ACC112 (cell line): ENCODE data around the gene SMARCB1.
A peak's percentile ranks its signal among the peaks of the same experiment; 100 is the strongest.

Experiments
- H2AFZ ChIP-seq: fragments of 200-600 bp; sonication (generic); one replicate; pipeline ENCODE4 v1.6.0; 2017; ENCODE audit warnings: antibody characterized with exemption, low read length; ENCODE audit not compliant: unreplicated experiment
- H3K27ac ChIP-seq: fragments of 200-600 bp; sonication (generic); 2 replicates; pipeline ENCODE4 v1.5.1; 2014; ENCODE audit warnings: low read depth, mild to moderate bottlenecking, antibody characterized with exemption, low read length, moderate library complexity
- H3K27me3 ChIP-seq: fragments of 200-600 bp; sonication (generic); 2 replicates; pipeline ENCODE4 v1.6.1; 2014; ENCODE audit warnings: mild to moderate bottlenecking, antibody characterized with exemption, low read length, moderate library complexity, mixed read lengths; ENCODE audit not compliant: insufficient read depth
- H3K36me3 ChIP-seq: fragments of 200-600 bp; sonication (generic); 2 replicates; pipeline ENCODE4 v1.6.1; 2016; ENCODE audit warnings: mild to moderate bottlenecking, antibody characterized with exemption, low read length, moderate library complexity, mixed read lengths; ENCODE audit not compliant: insufficient read depth
- H3K4me1 ChIP-seq: fragments of 200-600 bp; sonication (generic); one replicate; pipeline ENCODE4 v1.6.1; 2016; ENCODE audit warnings: low read length, mixed read lengths; ENCODE audit not compliant: insufficient read depth, unreplicated experiment, control insufficient read depth
- H3K4me3 ChIP-seq: fragments of 200-600 bp; sonication (generic); 2 replicates; pipeline ENCODE4 v1.5.1; 2014; ENCODE audit warnings: mild to moderate bottlenecking, low read depth, low read length
- H3K79me2 ChIP-seq: fragments of 200-600 bp; sonication (generic); one replicate; pipeline ENCODE4 v1.6.0; 2016; ENCODE audit warnings: low read length; ENCODE audit not compliant: control insufficient read depth, unreplicated experiment, insufficient read depth

The SMARCB1 gene

GRCh38 chr22:23762842-23763578, 23.8 kb upstream of the SMARCB1 start, which contains the start of gene C22orf15:
Gene C22orf15, plus strand, starts transcription at chr22:23762990. Its CDS starts 317 bp downstream, at chr22:23763307.
- no peaks in the 10 kb centered on the region for H3K36me3 ChIP-seq
- no peak within 1 kb of the TSS for H3K4me3 ChIP-seq
- no peak within 1 kb of the TSS for H3K27ac ChIP-seq
- no peak within 1 kb of the TSS for H2AFZ ChIP-seq
- no peaks in the 10 kb centered on the region for H3K79me2 ChIP-seq
- peaks cover 8% of the 10 kb centered on the region for H3K4me1 ChIP-seq
- no peaks in the 10 kb centered on the region for H3K27me3 ChIP-seq

DNA sequence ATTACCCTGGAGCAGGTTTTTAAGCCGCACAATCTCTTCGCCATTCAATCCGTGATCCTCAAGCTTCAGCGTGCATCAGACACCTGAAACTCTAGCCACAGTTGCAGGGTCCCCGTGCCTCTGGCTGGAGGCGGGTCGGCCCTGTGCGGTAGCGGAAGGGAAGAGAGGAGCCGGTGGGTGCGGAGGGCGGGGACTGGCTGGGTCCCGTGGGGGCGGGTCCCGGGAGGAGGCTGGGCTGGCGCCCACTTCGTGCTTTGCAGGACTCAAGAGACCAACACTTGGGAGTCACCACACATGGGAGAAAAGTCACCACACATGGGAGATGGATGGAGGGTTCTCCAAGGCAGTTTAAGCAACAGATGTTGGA, 23.2 kb upstream of the SMARCB1 start:
- no peaks in the 10 kb centered on the region for H3K79me2 ChIP-seq
- peaks cover 8% of the 10 kb centered on the region for H3K4me1 ChIP-seq
- no peak overlapping the region for H3K27ac ChIP-seq
- H3K4me3 ChIP-seq, result no peak overlapping the region
- H3K36me3 ChIP-seq, result no peaks in the 10 kb centered on the region
- H3K27me3 ChIP-seq, result no peaks in the 10 kb centered on the region
- no peak overlapping the region for H2AFZ ChIP-seq

GRCh38 chr22:23763954-23764353, 22.8 kb upstream of the SMARCB1 start:
- Histone ChIP-seq H3K27ac (no peak overlapping the region), H3K4me3 (no peak overlapping the region), H3K4me1 (peaks cover 8% of the 10 kb centered on the region), H3K36me3 (no peaks in the 10 kb centered on the region), H3K79me2 (no peaks in the 10 kb centered on the region), H3K27me3 (no peaks in the 10 kb centered on the region), H2AFZ (no peak overlapping the region)

DNA sequence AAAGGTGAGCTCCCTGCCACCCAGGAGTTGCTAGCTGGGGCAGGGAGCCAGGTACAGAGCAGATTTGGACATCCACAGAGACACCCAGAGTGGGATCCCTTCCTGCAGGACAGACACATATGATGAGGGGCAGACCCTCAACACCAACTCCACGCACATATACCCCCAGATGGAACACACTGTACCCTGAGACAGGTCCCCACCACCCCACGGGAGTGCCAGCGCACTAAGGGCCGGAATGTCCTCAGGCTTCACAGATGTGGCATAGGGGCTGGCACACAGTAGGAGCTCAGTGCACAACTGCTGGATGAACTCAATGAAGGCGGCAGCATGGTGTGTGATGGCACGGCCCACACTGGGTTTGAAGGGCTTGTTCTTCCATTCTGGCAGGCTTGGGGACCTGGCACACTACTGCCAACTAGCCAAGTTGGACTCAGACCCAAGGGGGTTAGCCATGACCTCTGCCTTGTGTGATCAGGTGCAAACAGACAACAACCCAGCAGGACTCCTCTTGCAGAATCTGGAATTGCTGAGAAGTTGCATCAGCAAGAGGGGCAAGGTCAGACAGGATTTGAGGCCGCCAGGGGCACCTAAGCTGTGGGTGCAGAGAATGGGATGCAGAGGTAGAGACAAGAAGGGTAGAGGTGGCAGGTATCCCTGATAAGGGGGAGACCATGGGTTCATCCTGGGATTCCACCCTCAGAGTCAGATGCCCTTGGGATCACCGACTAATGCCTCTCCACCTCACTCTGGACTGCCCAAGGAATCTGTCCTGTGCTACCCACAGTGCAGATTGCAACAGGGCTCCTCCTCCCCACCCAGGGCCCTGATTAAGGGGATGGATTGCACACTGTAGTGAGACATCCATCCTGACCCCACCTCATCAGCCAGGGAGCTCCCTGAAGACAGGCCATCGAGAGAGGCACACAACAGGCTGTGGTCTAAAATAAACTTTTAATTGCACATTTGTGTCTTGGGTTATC, 21.6 kb upstream of the SMARCB1 start:
- Histone ChIP-seq H3K4me1 (peaks cover 8% of the 10 kb centered on the region), H3K27me3 (no peaks in the 10 kb centered on the region), H2AFZ (no peak overlapping the region), H3K79me2 (no peaks in the 10 kb centered on the region), H3K4me3 (no peak overlapping the region), H3K27ac (no peak overlapping the region), H3K36me3 (no peaks in the 10 kb centered on the region)

- Histone ChIP-seq H3K4me1 (peaks cover 8% of the 10 kb centered on the region), H3K27ac (no peak overlapping the region), H2AFZ (no peak overlapping the region), H3K27me3 (no peaks in the 10 kb centered on the region), H3K79me2 (no peaks in the 10 kb centered on the region), H3K4me3 (peak overlapping the region; percentile 80), H3K36me3 (no peaks in the 10 kb centered on the region)
Measured at GRCh38 chr22:23767303-23767672, 19.5 kb upstream of the SMARCB1 start.

- H3K27ac ChIP-seq, result no peak within 1 kb of the TSS
- H3K4me1 ChIP-seq, result peaks cover 4% of the 10 kb centered on the region
- peak within 1 kb of the TSS; percentile 80 for H3K4me3 ChIP-seq
- H3K79me2 ChIP-seq, result no peaks in the 10 kb centered on the region
- H3K36me3 ChIP-seq, result no peaks in the 10 kb centered on the region
- peak within 1 kb of the TSS; percentile 80 for H2AFZ ChIP-seq
- H3K27me3 ChIP-seq, result no peaks in the 10 kb centered on the region
Measured at GRCh38 chr22:23767673-23768548, 18.9 kb upstream of the SMARCB1 start, which contains the start of gene CHCHD10. Gene CHCHD10, minus strand, starts transcription at chr22:23767972. Its CDS starts 98 bp downstream, at chr22:23767874.

DNA sequence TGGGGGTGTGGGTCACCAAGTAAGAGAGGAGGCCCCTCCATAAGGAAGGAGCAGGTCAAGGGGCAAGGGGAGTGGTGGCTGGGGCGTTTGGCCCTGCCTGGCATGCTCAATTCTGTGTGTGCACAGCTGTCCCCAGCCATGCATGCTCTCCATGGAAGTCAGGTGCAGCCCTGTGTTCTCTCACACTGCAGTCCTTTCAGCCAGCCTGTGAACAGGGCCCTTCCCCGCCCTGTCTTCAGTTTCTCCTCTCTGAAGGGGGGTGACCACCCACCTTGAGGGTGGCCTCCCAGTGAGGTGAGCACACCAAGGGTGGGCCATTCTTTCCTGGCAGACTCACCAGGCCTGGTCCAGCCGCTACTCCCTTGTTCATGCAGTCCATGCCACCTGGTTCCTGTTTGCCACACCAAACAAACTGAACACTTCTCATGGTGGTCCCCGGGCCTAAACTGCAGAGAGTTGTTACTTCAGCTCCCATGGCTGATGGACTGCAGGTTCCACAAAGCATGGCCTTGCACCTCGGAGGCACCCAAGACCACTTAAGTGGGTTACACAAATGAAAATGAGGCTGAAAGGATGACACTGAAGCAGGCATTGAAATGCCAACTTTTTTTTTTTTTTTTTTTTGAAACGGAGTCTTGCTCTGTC, 17.3 kb upstream of the SMARCB1 start:
- no peaks in the 10 kb centered on the region for H3K4me1 ChIP-seq
- H2AFZ ChIP-seq, result no peak overlapping the region
- no peak overlapping the region for H3K27ac ChIP-seq
- H3K4me3 ChIP-seq, result no peak overlapping the region
- no peaks in the 10 kb centered on the region for H3K36me3 ChIP-seq
- no peaks in the 10 kb centered on the region for H3K79me2 ChIP-seq
- no peaks in the 10 kb centered on the region for H3K27me3 ChIP-seq

DNA sequence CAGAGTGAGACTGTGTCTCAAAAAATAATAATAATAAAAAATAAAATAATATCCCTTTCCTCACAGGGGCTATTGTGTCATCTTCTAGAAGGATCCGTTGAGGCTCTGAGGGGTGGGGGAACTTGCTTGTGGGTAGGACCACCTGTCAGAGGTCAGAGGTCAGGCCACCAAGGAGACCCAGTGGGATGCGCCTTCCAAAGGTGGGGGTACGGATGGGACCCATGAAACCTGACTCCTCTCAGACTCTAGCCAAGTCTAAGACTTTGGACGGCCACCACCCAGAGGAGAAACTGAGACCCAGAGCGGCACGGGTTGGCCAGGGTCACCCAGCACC, 14.5 kb upstream of the SMARCB1 start:
- H3K27me3 ChIP-seq, result no peaks in the 10 kb centered on the region
- H3K79me2 ChIP-seq, result no peaks in the 10 kb centered on the region
- peaks cover 3% of the 10 kb centered on the region for H3K4me1 ChIP-seq
- H3K27ac ChIP-seq, result no peak overlapping the region
- H3K4me3 ChIP-seq, result peak overlapping the region; percentile 66
- H3K36me3 ChIP-seq, result no peaks in the 10 kb centered on the region
- H2AFZ ChIP-seq, result peak overlapping the region; percentile 25

DNA sequence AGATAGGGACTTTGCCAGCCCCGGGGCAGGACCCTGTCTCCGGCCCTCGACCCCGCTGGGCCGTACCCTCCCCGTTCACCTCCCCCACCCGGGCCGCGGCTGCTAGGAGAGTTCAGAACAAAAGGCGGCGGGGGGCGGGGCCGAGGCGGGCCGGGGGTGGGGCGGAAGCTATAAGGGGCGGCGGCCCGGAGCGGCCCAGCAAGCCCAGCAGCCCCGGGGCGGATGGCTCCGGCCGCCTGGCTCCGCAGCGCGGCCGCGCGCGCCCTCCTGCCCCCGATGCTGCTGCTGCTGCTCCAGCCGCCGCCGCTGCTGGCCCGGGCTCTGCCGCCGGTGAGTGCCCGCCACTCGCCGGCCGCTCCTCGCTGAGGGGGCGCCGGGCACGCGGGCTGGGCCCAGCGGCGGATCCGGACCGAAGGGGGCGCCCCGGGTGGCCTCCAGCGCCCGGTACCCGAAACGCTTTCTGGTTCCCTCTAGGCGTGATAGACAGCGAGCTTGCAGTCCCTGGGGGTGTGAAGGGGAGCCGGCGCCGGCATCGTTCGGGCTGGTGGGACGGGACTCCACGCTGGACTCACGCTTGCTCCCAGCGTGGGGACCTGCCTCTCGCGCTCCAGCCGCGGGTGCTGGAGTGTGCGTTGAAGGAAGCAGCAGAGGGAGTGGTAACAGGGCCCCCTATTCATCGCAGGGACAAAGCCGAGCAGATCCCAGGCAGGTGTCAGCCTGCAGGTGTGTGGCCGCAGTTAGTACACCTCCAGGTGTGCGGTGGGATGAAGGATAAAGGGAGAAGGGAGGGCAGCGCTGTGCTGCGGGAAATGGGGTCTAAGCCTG, 13.9 kb upstream of the SMARCB1 start, which contains the start of gene MMP11:
MMP11 (plus strand) TSS at position 201 of the 825 bp plus-strand sequence; CDS start at position 223, 22 bp downstream.
- Histone ChIP-seq H3K4me3 (peak within 1 kb of the TSS; percentile 69), H3K79me2 (no peaks in the 10 kb centered on the region), H3K4me1 (peaks cover 3% of the 10 kb centered on the region), H3K36me3 (no peaks in the 10 kb centered on the region), H2AFZ (peak within 1 kb of the TSS; percentile 25), H3K27me3 (no peaks in the 10 kb centered on the region), H3K27ac (no peak within 1 kb of the TSS)
